ENCODE measurements around the gene PLK3. TPM values are rescaled to one million over a fixed set of nuclear protein-coding genes. Genes with fewer than 3 reads are reported as not detected.

The PLK3 gene
- total and polyA plus RNA-seq, 9 of the 15 experiments (the other 6 are each of a cell fraction or from before 2014, with no cell fraction given): 0.52 to 22.7 (median 11.0) TPM

DNA sequence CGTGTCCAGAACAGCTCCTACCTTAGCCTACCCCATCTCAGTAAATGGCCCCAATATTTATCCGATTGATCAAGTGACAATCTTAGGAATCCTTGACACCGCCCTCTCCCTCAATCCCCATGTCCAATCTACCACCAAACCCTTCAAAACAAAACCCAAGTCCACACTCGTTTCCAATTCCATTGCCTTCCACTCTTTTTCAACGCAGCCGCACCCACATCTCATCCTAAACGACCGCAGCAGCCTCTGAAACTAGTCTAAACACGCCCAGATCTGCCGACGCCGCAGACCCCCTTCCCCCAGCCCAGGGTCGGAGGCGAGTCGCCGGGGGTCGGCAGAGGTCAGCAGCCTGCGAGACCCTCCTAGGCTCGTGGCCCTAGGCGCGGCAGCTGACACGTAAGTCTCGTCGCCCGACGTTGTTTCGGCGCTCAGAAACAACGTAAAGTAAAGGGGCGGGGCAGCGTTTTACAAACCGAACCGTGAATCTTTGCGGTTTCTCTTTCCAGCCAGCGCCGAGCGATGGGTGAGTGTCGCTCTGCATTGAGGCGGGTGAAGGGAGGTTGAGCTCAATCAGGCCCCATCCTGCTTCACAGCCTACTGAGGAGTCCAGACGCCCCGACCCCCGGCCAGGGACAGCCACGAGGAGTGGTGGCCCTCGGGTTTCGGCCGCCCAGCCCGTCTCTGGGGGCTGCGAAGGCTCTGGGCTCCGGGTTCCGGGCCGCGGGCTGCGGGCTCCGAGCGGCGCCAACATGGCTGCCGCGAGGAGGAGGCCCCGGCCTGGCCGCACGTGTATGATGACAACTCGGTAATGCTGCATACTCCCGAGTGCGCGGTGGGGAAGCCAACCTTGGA, 24.9 kb upstream of the PLK3 start, which contains the start of gene RPS8 (continued):
- TF ChIP-seq HEY1 (CRISPR knock-in tag; IDR thresholded peaks at IDR 0.05; ENCODE audit: borderline replicate concordance): peak; percentile 27; the same call in 1 of the 2 replicates
- no peak for TF ChIP-seq ZNF134 (CRISPR knock-in tag; conservative IDR thresholded peaks at IDR 0.05)
- TF ChIP-seq CUX1 (CRISPR knock-in tag; IDR thresholded peaks at IDR 0.05): peak; percentile 33; the same call in 1 of the 2 replicates
- TF ChIP-seq MAX (CRISPR knock-in tag; IDR thresholded peaks at IDR 0.05): peak; percentile 95
- TF ChIP-seq CSDE1 (IDR thresholded peaks at IDR 0.05): peak in 1 of 2 experiments; percentile 96; a peak in 2 of 4 replicates
- peak; percentile 88 to 95 for TF ChIP-seq ARNT (IDR thresholded peaks at IDR 0.05)
- TF ChIP-seq POLR2A (conservative IDR thresholded peaks at IDR 0.05): peak; percentile 100
- peak; percentile 78 for TF ChIP-seq IRF1 (CRISPR knock-in tag; IDR thresholded peaks at IDR 0.05; ENCODE audit: borderline replicate concordance)
- TF ChIP-seq CHD2 (IDR thresholded peaks at IDR 0.05; ENCODE audit: low read depth, low read length): peak; percentile 80; the same call in 1 of the 2 replicates
- TF ChIP-seq ZBTB7A (IDR thresholded peaks at IDR 0.05; ENCODE audit: borderline replicate concordance, control insufficient read depth, low read depth, low read length): peak; percentile 100
- TF ChIP-seq, protein P1, sequence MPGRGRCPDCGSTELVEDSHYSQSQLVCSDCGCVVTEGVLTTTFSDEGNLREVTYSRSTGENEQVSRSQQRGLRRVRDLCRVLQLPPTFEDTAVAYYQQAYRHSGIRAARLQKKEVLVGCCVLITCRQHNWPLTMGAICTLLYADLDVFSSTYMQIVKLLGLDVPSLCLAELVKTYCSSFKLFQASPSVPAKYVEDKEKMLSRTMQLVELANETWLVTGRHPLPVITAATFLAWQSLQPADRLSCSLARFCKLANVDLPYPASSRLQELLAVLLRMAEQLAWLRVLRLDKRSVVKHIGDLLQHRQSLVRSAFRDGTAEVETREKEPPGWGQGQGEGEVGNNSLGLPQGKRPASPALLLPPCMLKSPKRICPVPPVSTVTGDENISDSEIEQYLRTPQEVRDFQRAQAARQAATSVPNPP (IDR thresholded peaks at IDR 0.05; ENCODE audit: borderline replicate concordance, insufficient read depth, insufficient read length): no peak
- peak; percentile 54; the same call in 1 of the 2 replicates for TF ChIP-seq JUN (IDR thresholded peaks at IDR 0.05; ENCODE audit: borderline replicate concordance, low read depth, low read length)
- TF ChIP-seq JUN (CRISPR knock-in tag; IDR thresholded peaks at IDR 0.05; ENCODE audit: borderline replicate concordance): peak; percentile 64; the same call in 1 of the 2 replicates
- no peak for TF ChIP-seq ZNF696 (CRISPR knock-in tag; conservative IDR thresholded peaks at IDR 0.05)
- no peak for TF ChIP-seq CCNT2 (IDR thresholded peaks at IDR 0.05; ENCODE audit: borderline replicate concordance, extremely low read depth, insufficient read length, low read depth, low read length)
- peak; percentile 74; the same call in 1 of the 2 replicates for TF ChIP-seq FOXP1 (CRISPR knock-in tag; IDR thresholded peaks at IDR 0.05)
- peak in 1 of 2 experiments; percentile 32; a peak in 2 of 4 replicates for TF ChIP-seq SIX5 (IDR thresholded peaks at IDR 0.05; ENCODE audit: borderline replicate concordance in 1 of 2, insufficient read depth in 1 of 2, low read depth in 1 of 2, low read length in 2 of 2)
- TF ChIP-seq TFAP4 (CRISPR knock-in tag; IDR thresholded peaks at IDR 0.05; ENCODE audit: borderline replicate concordance): peak; percentile 94
